Measurements from ENCODE around the gene PDCD1. TPM values are rescaled to one million over a fixed set of nuclear protein-coding genes. Genes with fewer than 3 reads are reported as not detected.
A peak's percentile ranks its signal among the peaks of the same experiment; 100 is the strongest.
"Not testable (repeated sequence)": the region's sequence is repeated elsewhere in the genome, so short reads cannot be mapped to it uniquely, and the experiment has no call there.

Gene PDCD1
- polyA plus RNA-seq, 10 donors = 0.08 to 0.70 (median 0.15) TPM; not detected in 2

- no peak for DNase-seq
Observed at GRCh38 chr2:241814643-241815476, 43.8 kb downstream of the PDCD1 start.

- DNase-seq = no peak
Observed at GRCh38 chr2:241814393-241814642, 44.4 kb downstream of the PDCD1 start.

- no peak for DNase-seq
Observed at GRCh38 chr2:241813644-241814392, 44.9 kb downstream of the PDCD1 start.

- peak; percentile 40 to 55 (median 40) for DNase-seq
Observed at GRCh38 chr2:241812730-241813643, 45.7 kb downstream of the PDCD1 start.

GRCh38 chr2:241811952-241812729, 46.6 kb downstream of the PDCD1 start:
- no peak for DNase-seq

- DNase-seq = no peak
Observed at GRCh38 chr2:241811201-241811951, 47.3 kb downstream of the PDCD1 start.

GRCh38 chr2:241810307-241811200, 48.1 kb downstream of the PDCD1 start:
- no peak for DNase-seq

GRCh38 chr2:241809383-241810306, 49.0 kb downstream of the PDCD1 start:
- DNase-seq = no peak

- DNase-seq = no peak
Observed at GRCh38 chr2:241808721-241809382, 49.8 kb downstream of the PDCD1 start, which contains the start of gene NEU4. NEU4 (plus strand) TSS chr2:241809193; CDS start chr2:241814485, 5,292 bp downstream.

GRCh38 chr2:241808051-241808720, 50.5 kb downstream of the PDCD1 start:
- no peak for DNase-seq

- DNase-seq = not testable (repeated sequence)
Observed at GRCh38 chr2:241806217-241806616, 52.5 kb downstream of the PDCD1 start.

GRCh38 chr2:241804326-241805229, 54.1 kb downstream of the PDCD1 start:
- DNase-seq = peak in 1 of 3 donors; percentile 33

GRCh38 chr2:241803387-241804325, 55.0 kb downstream of the PDCD1 start:
- DNase-seq = peak; percentile 54 to 91 (median 77)

- no peak for DNase-seq
Observed at GRCh38 chr2:241802421-241803318, 56.0 kb downstream of the PDCD1 start.

All from muscle of back (tissue), 11 donors.